Right lobe of liver (tissue), 6 donors: ENCODE measurements around the gene ARAP3. TPM values are rescaled to one million over a fixed set of nuclear protein-coding genes. Genes with fewer than 3 reads are reported as not detected.

Experiments used
- ATAC-seq, 4 donors: fragments of 200-7000 bp; cut with Tn5 transposase; one replicate each; pipeline ENCODE4 v1.9.1; 2020; ENCODE audit warnings: mild to moderate bottlenecking in 4 of 4, moderate library complexity in 4 of 4
- DNase-seq, 3 donors: peaks; one replicate each; pipeline ENCODE4 v3.0.0-alpha.2; 2020
- H3K27ac ChIP-seq, 3 donors: fragments of 200-600 bp; one replicate each; pipeline ENCODE4 v1.8.0; 2022
- H3K27me3 ChIP-seq, 2 donors: fragments of 200-600 bp; one replicate each; pipeline ENCODE4 v1.8.0; 2022
- H3K36me3 ChIP-seq, 4 donors: fragments of 200-600 bp; sonication (generic) in 1 of 4; one replicate each; pipeline versions ENCODE4 v1.5.1 to v1.8.0; 2017 to 2022; ENCODE audit warnings: control low read depth in 1 of 4
- H3K4me1 ChIP-seq, 4 donors: fragments of 200-600 bp; sonication (generic) in 1 of 4; one replicate each; pipeline versions ENCODE4 v1.5.1 to v1.8.0; 2017 to 2022; ENCODE audit warnings: control low read depth in 1 of 4
- H3K4me3 ChIP-seq, 3 donors: fragments of 200-600 bp; one replicate each; pipeline ENCODE4 v1.8.0; 2022
- H3K9me3 ChIP-seq, 4 donors: fragments of 200-600 bp; sonication (generic) in 1 of 4; one replicate each; pipeline versions ENCODE4 v1.5.1 to v1.8.0; 2017 to 2022; ENCODE audit warnings: control low read depth in 1 of 4
- POLR2A ChIP-seq: fragments of 450-650 bp; IDR thresholded peaks from one replicate; pipeline ENCODE4 v1.6.1; 2017; ENCODE audit warnings: antibody characterized with exemption, mild to moderate bottlenecking
- WGBS: methylation state at CpG from one replicate; pipeline ENCODE4 v1.1.6; 2018; ENCODE audit warnings: low coverage, low lambda C conversion rate; ENCODE audit not compliant: insufficient coverage; ENCODE audit errors: missing lambda C conversion rate; 5-methylcytosine and 5-hydroxymethylcytosine counted together
- intact Hi-C, 2 donors: fragments of 100-400 bp; cut with DNase I; formaldehyde crosslinking; loops; one replicate each; pipeline versions ENCODE4 v1.11.2 to v1.14.1; 2022
- total RNA-seq, 6 experiments: library from RNA; depleted of rRNA in 2 of 6; stranded (reverse); fragments of >200 nt in 2 of 6; fragmentation: NEBNext Ultra II Directional in 3 of 6; extraction: Animal tissue kit (Norgen Biotek cat#: 25700) in 3 of 6; gene quantifications; one replicate each; pipeline versions ENCODE4 v1.1.0 to v1.2.4, GENCODE V29; 2016 to 2023
- TF ChIP-seq, protein P1 (sequence below), 4 donors: fragments of 200-600 bp in 3 of 4; fragments of 450-650 bp in 1 of 4; IDR thresholded peaks; one replicate each; pipeline versions ENCODE4 v1.5.1 to v1.8.0; 2016 to 2022; ENCODE audit warnings: antibody characterized with exemption in 4 of 4, mild to moderate bottlenecking in 2 of 4
- donor health status: DM: no; HTN: yes; CAD: no.
- donor health status: DM: no; HTN: no; CAD: no.
- donor health status: DM: no; HTN: no; CAD: no.
- donor health status: DM: no; HTN: yes; CAD: no.
- donor health status: DM: no; HTN: yes; CAD: no.

The ARAP3 gene
- total RNA-seq, 6 experiments from 2014 or later, result 1.4 to 6.0 (median 3.7) TPM

DNA sequence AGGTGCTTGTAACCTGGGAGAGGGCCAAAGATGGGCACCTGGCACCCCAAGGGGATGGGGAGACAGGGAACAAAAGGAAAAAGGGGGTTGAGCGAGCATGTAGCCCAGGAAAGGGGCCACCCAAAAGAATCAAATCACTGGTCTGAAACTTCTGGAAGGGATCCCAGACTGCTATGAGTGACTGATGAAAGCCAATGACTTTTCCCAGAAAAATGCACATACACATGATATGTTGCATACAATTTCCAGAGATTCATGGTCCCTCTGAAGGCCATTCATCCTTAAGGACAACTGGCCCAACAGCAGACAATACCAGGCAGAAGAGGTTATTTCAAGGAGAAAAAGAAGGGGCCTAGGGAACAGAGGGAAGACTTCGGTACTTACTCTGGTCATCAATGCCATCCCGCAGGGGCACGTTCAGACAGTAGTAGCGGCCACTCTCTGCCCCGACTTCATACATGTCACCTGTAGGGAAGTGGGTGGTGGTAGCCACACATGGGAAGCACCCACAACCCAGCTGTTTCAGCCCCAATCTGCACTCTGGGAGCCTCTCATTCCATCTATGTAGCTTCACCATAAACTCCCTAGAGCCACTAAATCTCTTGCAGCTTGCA, 53.7 kb downstream of the ARAP3 start:
- Histone ChIP-seq H3K9me3 (no peaks in the 10 kb centered on the region), H3K4me1 (peaks cover 0 to 5% (median 0%) of the 10 kb centered on the region in 4 donors), H3K4me3 (no peak overlapping the region), H3K27me3 (no peaks in the 10 kb centered on the region), H3K27ac (no peak overlapping the region), H3K36me3 (peaks cover 0 to 56% (median 11%) of the 10 kb centered on the region in 4 donors)
- intact Hi-C loops, result no loop called here
- TF ChIP-seq, protein P1, sequence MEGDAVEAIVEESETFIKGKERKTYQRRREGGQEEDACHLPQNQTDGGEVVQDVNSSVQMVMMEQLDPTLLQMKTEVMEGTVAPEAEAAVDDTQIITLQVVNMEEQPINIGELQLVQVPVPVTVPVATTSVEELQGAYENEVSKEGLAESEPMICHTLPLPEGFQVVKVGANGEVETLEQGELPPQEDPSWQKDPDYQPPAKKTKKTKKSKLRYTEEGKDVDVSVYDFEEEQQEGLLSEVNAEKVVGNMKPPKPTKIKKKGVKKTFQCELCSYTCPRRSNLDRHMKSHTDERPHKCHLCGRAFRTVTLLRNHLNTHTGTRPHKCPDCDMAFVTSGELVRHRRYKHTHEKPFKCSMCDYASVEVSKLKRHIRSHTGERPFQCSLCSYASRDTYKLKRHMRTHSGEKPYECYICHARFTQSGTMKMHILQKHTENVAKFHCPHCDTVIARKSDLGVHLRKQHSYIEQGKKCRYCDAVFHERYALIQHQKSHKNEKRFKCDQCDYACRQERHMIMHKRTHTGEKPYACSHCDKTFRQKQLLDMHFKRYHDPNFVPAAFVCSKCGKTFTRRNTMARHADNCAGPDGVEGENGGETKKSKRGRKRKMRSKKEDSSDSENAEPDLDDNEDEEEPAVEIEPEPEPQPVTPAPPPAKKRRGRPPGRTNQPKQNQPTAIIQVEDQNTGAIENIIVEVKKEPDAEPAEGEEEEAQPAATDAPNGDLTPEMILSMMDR (IDR thresholded peaks at IDR 0.05), result no peak
- no peak for TF ChIP-seq POLR2A
- ATAC-seq (no peak), DNase-seq (no peak)
- WGBS, result 100% methylated on average over 2 of the region's 6 CpGs

DNA sequence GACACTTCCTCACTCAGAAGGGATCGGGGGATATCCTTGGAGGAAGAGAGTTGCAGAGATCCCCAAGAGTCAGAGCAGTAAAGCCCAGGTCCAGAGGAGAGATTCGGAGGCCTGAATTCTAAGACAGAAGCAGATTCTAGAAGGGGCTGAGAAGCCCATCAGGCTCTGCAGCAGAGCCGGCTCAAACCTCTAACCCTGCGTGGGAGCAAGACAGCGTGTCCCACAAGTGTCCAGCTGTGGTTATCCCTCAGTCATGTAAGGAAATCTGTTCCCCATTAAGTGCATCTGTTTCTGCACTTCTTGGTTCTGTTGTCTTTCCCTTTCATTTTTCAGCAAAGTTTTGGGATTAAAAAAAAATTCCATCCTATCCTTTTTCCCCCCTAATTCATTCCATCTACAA, 58.4 kb downstream of the ARAP3 start:
- no peak overlapping the region for H3K4me3 ChIP-seq
- no peaks in the 10 kb centered on the region for H3K9me3 ChIP-seq
- 100% methylated on average over 1 of the region's 5 CpGs for WGBS
- TF ChIP-seq, protein P1 (IDR thresholded peaks at IDR 0.05), result no peak
- no peak for TF ChIP-seq POLR2A
- peaks cover 0 to 11% (median 8%) of the 10 kb centered on the region in 4 donors for H3K4me1 ChIP-seq
- H3K27ac ChIP-seq, result no peak overlapping the region
- H3K27me3 ChIP-seq, result no peaks in the 10 kb centered on the region
- ATAC-seq (no peak), DNase-seq (no peak)
- intact Hi-C loops, result no loop called here
- peaks cover 0 to 75% (median 13%) of the 10 kb centered on the region in 4 donors for H3K36me3 ChIP-seq

- DNase-seq, result no peak
- Histone ChIP-seq H3K9me3 (no peaks in the 10 kb centered on the region), H3K27ac (no peak overlapping the region), H3K27me3 (no peaks in the 10 kb centered on the region), H3K4me1 (peaks cover 0 to 11% (median 8%) of the 10 kb centered on the region in 4 donors), H3K36me3 (peaks cover 0 to 71% (median 11%) of the 10 kb centered on the region in 4 donors), H3K4me3 (no peak overlapping the region)
- intact Hi-C loops, result no loop called here
- TF ChIP-seq, protein P1 (IDR thresholded peaks at IDR 0.05), result no peak
- TF ChIP-seq POLR2A, result no peak
- ATAC-seq, result no peak
Observed at GRCh38 chr5:141623186-141623585, 58.8 kb downstream of the ARAP3 start.

GRCh38 chr5:141618804-141619554, 63.1 kb downstream of the ARAP3 start, which contains the start of gene DIAPH1:
Gene DIAPH1 (minus strand): TSS chr5:141619000. CDS start chr5:141618914, 86 bp downstream.
- TF ChIP-seq POLR2A, result peak; percentile 96
- TF ChIP-seq, protein P1 (IDR thresholded peaks at IDR 0.05), result peak; percentile 98 to 100 (median 98)
- 5% methylated on average over 10 of the region's 70 CpGs for WGBS
- peak; percentile 94 to 97 (median 94) for ATAC-seq

More at GRCh38 chr5:141618804-141619554, 63.1 kb downstream of the ARAP3 start, which contains the start of gene DIAPH1:
- Histone ChIP-seq H3K4me3 (peak within 1 kb of the TSS; percentile 93 to 99 (median 97)), H3K27me3 (no peaks in the 10 kb centered on the region), H3K9me3 (no peaks in the 10 kb centered on the region), H3K36me3 (peaks cover 0 to 33% (median 4%) of the 10 kb centered on the region in 4 donors), H3K4me1 (peaks cover 0 to 42% (median 26%) of the 10 kb centered on the region in 4 donors), H3K27ac (peak within 1 kb of the TSS; percentile 97 to 99 (median 98))
- peak; percentile 99 for DNase-seq
- intact Hi-C loops, result no loop called here
